Body of pancreas (tissue), 4 donors: ENCODE measurements around the gene SEZ6L2. TPM values are rescaled to one million over a fixed set of nuclear protein-coding genes. Genes with fewer than 3 reads are reported as not detected.
"Not testable (repeated sequence)": the region's sequence is repeated elsewhere in the genome, so short reads cannot be mapped to it uniquely, and the experiment has no call there.

Experiments used
- ATAC-seq: fragments of 150-250 bp; one replicate; pipeline ENCODE4 v1.9.1; 2016
- DNase-seq, 4 donors: peaks; one replicate each; pipeline ENCODE4 v3.0.0-alpha.2; 2019
- H3K27ac ChIP-seq, 4 donors: fragments of 200-600 bp; sonication (generic); 1 replicate in 3 of 4; 2 replicates in 1 of 4; pipeline versions ENCODE4 v1.5.1 to v1.6.1; 2016 to 2019; ENCODE audit warnings: mild to moderate bottlenecking in 1 of 4, mixed read lengths in 1 of 4, moderate library complexity in 1 of 4
- H3K27me3 ChIP-seq, 2 donors: fragments of 200-600 bp; sonication (generic); one replicate each; pipeline ENCODE4 v1.6.0; 2016; ENCODE audit warnings: mild to moderate bottlenecking in 1 of 2
- H3K36me3 ChIP-seq, 2 donors: fragments of 200-600 bp; sonication (generic); replicated peaks in 1 of 2; 2 replicates each; pipeline ENCODE4 v1.5.1; 2016; ENCODE audit warnings: low read depth in 2 of 2; ENCODE audit not compliant: insufficient read depth in 1 of 2
- H3K4me1 ChIP-seq: fragments of 200-600 bp; sonication (generic); one replicate; pipeline ENCODE4 v1.6.0; 2016
- H3K4me3 ChIP-seq, 2 donors: fragments of 200-600 bp; sonication (generic); 1 replicate in 1 of 2; 2 replicates in 1 of 2; pipeline ENCODE4 v1.5.1; 2016 to 2019
- H3K9me3 ChIP-seq, 3 donors: fragments of 200-600 bp; sonication (generic); 1 replicate in 2 of 3; 2 replicates in 1 of 3; pipeline ENCODE4 v1.5.1; 2016
- POLR2A ChIP-seq, 3 donors: fragments of 450-650 bp; IDR thresholded peaks; one replicate each; pipeline ENCODE4 v1.6.1; 2016; ENCODE audit warnings: antibody characterized with exemption in 3 of 3, mild to moderate bottlenecking in 2 of 3
- WGBS, 2 donors: methylation state at CpG; one replicate each; pipeline ENCODE4 v1.1.5; 2017; 5-methylcytosine and 5-hydroxymethylcytosine counted together
- intact Hi-C: fragments of 100-400 bp; cut with DNase I; formaldehyde crosslinking; loops from one replicate; pipeline ENCODE4 v1.15.1; 2023
- total RNA-seq, 2 donors: library from RNA; depleted of rRNA; stranded (reverse); fragments of >200 nt; gene quantifications; one replicate each; pipeline ENCODE4 v1.1.0, GENCODE V29; 2016
- TF ChIP-seq, protein P1 (sequence below), 7 experiments: fragments of 450-650 bp in 4 of 7; fragments of 200-600 bp in 3 of 7; sonication (generic) in 3 of 7; IDR thresholded peaks; one replicate each; pipeline ENCODE4 v1.5.1; 2016 to 2019; ENCODE audit warnings: antibody characterized with exemption in 7 of 7

SEZ6L2 gene
- total RNA-seq, 2 donors from 2014 or later: 19.2 to 28.3 TPM

DNA sequence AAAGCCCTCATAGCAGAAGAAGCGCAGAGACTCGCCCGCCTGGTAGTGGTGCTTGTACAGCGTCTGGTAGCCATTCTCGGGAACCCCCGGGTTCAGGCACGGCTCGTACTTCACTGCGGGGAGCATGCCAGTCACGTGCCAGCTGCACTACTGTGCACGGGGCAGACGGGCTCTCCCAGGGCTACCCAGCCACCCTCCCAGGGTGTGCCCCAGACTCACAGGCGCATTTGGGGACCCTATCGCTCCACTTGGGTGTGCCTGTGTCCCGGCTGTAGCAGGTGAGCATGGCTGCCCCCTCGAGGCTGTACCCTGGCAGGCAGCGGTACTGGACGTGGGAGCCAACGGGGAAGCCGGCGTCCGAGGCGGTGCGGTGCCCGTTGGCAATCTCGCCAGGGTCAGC is 26.0 kb downstream of the SEZ6L2 start:
- intact Hi-C loops: no loop called here
- no peak for DNase-seq

DNA sequence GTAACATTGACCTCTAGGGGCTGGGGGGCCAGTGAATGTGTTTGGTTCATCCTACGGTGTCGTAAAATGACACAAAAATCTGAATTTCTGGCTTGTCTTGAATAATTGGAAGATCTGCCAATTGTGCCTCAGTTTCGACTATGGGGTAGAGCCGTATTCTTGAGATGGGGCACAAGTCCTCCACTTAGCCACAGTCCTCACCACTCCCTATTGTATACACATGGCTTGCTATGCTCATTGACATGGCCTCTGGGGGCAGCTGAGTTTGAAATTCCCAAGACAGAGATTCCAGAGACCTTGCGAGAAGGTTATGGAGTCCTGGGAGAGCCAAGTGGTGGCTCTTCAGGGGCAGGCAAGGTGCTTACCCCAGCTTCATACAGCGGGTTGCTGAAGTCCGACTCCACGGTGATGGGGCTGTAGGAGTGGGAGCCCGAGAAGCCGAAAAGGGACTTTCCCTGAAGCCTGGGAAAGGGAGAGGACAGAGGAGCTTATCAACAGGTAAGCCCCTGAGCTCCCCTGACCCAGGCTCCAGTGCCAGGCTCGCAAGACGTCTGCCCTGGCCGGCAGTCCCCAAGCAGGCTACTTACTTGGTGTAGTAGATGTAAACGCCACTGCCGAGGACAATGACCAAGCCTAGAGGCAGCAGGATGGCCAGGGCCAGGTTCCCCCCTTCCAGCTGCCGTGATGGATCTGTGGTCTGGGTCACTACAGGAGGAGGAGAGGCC is 27.4 kb downstream of the SEZ6L2 start:
- Histone ChIP-seq H3K27ac (no peak overlapping the region), H3K27me3 (no peaks in the 10 kb centered on the region), H3K4me3 (no peak overlapping the region), H3K36me3 (no peaks in the 10 kb centered on the region), H3K9me3 (no peaks in the 10 kb centered on the region), H3K4me1 (no peaks in the 10 kb centered on the region)
- intact Hi-C loops: no loop called here
- ATAC-seq: no peak
- TF ChIP-seq POLR2A (IDR thresholded peaks at IDR 0.05): no peak
- TF ChIP-seq, protein P1, sequence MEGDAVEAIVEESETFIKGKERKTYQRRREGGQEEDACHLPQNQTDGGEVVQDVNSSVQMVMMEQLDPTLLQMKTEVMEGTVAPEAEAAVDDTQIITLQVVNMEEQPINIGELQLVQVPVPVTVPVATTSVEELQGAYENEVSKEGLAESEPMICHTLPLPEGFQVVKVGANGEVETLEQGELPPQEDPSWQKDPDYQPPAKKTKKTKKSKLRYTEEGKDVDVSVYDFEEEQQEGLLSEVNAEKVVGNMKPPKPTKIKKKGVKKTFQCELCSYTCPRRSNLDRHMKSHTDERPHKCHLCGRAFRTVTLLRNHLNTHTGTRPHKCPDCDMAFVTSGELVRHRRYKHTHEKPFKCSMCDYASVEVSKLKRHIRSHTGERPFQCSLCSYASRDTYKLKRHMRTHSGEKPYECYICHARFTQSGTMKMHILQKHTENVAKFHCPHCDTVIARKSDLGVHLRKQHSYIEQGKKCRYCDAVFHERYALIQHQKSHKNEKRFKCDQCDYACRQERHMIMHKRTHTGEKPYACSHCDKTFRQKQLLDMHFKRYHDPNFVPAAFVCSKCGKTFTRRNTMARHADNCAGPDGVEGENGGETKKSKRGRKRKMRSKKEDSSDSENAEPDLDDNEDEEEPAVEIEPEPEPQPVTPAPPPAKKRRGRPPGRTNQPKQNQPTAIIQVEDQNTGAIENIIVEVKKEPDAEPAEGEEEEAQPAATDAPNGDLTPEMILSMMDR (IDR thresholded peaks at IDR 0.05): no peak
- WGBS, 2 donors: 89 to 94% methylated on average over 10 to 16 of the region's 16 CpGs
- no peak for DNase-seq

More for the DNA sequence above, 26.0 kb downstream of the SEZ6L2 start:
- H3K4me1 ChIP-seq: no peaks in the 10 kb centered on the region
- H3K27ac ChIP-seq: no peak overlapping the region
- H3K36me3 ChIP-seq: no peaks in the 10 kb centered on the region
- no peaks in the 10 kb centered on the region for H3K9me3 ChIP-seq
- H3K4me3 ChIP-seq: no peak overlapping the region
- no peak for ATAC-seq
- WGBS, 2 donors: 88 to 100% methylated on average over 1 to 20 of the region's 26 CpGs
- H3K27me3 ChIP-seq: no peaks in the 10 kb centered on the region
- no peak for TF ChIP-seq POLR2A (IDR thresholded peaks at IDR 0.05)
- TF ChIP-seq, protein P1 (IDR thresholded peaks at IDR 0.05): no peak

DNA sequence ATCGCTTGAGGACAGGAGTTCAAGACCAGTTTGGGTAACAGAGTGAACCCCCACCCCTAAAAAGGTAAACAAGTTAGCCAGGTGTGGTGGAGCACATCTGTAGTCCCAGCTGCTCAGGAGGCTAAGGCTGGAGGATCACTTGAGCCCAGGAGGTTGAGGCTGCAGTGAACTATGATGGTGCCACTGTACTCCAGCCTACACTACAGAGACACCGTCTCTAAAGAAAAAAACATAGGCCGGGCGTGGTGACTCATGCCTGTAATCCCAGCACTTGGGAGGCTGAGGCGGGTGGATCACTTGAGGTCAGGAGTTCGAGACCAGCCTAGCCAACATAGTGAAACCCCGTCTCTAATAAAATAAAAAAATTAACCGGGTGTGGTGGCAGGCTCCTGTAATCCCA is 30.3 kb downstream of the SEZ6L2 start:
- H3K27me3 ChIP-seq, H3K36me3 ChIP-seq, H3K4me1 ChIP-seq, intact Hi-C loops, H3K27ac ChIP-seq, DNase-seq, H3K4me3 ChIP-seq, ATAC-seq, H3K9me3 ChIP-seq: not testable (repeated sequence)
- WGBS, 2 donors: 90 to 91% methylated on average over 8 of the region's 8 CpGs

DNA sequence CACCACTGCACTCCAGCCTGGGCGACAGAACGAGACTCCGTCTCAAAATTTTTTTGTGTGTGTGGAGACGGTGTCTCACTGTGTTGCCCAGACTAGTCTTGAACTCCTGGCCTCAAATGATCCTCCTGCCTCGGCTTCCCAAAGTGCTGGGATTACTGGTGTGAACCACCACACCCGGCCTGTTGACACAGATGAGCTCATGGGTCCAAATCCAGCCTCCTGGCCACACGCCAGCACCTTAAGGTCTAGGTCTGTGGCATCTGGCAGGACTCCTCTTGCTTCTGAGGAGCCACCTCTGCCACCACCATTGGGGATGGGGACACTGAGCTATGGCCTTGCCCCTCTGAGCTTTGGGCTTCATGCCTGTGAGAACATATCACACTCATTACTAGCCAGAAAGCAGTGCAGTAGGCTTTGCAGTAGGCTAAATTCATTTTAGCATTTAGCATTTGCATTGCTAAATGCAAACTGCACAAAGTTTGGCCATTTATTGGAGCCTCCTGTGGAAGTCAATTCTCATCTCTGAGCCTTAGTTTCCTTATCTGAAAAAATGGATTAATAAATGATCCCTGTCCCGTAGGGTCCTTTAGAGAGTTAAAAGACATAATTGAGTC is 30.8 kb downstream of the SEZ6L2 start:
- ATAC-seq (no peak), DNase-seq (no peak)
- peaks cover 4% of the 10 kb centered on the region for H3K4me1 ChIP-seq
- H3K27ac ChIP-seq: no peak overlapping the region
- no peaks in the 10 kb centered on the region for H3K9me3 ChIP-seq
- WGBS, 2 donors: 60 to 70% methylated on average over 5 to 8 of the region's 8 CpGs
- TF ChIP-seq, protein P1 (IDR thresholded peaks at IDR 0.05): no peak
- TF ChIP-seq POLR2A (IDR thresholded peaks at IDR 0.05): no peak
- H3K36me3 ChIP-seq: no peaks in the 10 kb centered on the region
- no peak overlapping the region for H3K4me3 ChIP-seq
- intact Hi-C loops: no loop called here
- H3K27me3 ChIP-seq: no peaks in the 10 kb centered on the region

DNA sequence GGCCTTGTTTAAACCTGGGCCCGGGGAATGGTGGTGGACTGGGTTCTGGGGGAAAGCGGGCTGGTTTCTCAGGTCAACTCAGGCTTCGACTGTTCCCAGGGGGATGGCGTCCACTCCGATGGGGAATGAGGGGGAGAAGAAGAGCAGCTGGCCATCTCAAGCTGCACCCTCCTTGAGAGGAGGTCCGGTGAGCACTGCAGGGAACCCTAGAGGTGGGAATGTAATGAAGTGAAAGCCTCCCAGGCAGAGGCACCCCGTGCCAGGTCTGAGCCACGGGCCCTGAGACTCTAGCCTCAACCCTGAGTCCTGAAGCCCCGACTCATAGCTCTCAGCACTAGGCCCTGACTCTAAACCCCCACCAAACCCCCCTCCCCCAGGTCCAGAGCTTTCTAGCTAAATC is 35.1 kb downstream of the SEZ6L2 start:
- ATAC-seq (no peak), DNase-seq (no peak)
- Histone ChIP-seq H3K36me3 (peaks cover 0 to under 1% of the 10 kb centered on the region in 2 donors), H3K4me1 (peaks cover 24% of the 10 kb centered on the region), H3K9me3 (no peaks in the 10 kb centered on the region), H3K27ac (no peak overlapping the region), H3K4me3 (no peak overlapping the region), H3K27me3 (no peaks in the 10 kb centered on the region)
- no peak for TF ChIP-seq POLR2A (IDR thresholded peaks at IDR 0.05)
- TF ChIP-seq, protein P1 (IDR thresholded peaks at IDR 0.05): no peak
- intact Hi-C loops: no loop called here
- 59 to 82% methylated on average over 5 to 8 of the region's 9 CpGs for WGBS, 2 donors
